SK-N-SH (cell line): ENCODE results near the gene LTV1. TPM values are rescaled to one million over a fixed set of nuclear protein-coding genes. Genes with fewer than 3 reads are reported as not detected.
"Not testable (repeated sequence)": the region's sequence is repeated elsewhere in the genome, so short reads cannot be mapped to it uniquely, and the experiment has no call there.

ENCODE experiments used
- CTCF ChIA-PET: fragments of 300-600, 350-600 bp; formaldehyde crosslinking; extraction: SDS; loops from one replicate; lab custom pipeline; 2021; lab: Yijun Ruan, JAX
- POLR2A ChIA-PET: fragments of 350-600 bp; sonication (Branson Sonifier 250); formaldehyde crosslinking; extraction: SDS; loops from one replicate; lab custom pipeline; 2020; ENCODE audit warnings: antibody characterized with exemption, inconsistent platforms; lab: Yijun Ruan, JAX
- DNase-seq: peaks from one replicate; pipeline ENCODE4 v3.0.0; 2012
- H2AFZ ChIP-seq: fragments of 200-600 bp; sonication (generic); 2 replicates; pipeline ENCODE4 v1.8.1; 2016; ENCODE audit warnings: antibody characterized with exemption, mild to moderate bottlenecking, low read depth
- H3F3A ChIP-seq: fragments of 200-600 bp; sonication (generic); replicated peaks from 2 replicates; pipeline ENCODE3; 2016; ENCODE audit warnings: antibody characterized with exemption, mild to moderate bottlenecking; ENCODE audit not compliant: insufficient read depth
- H3K27ac ChIP-seq, 2 experiments: fragments of 200-500 bp in 1 of 2; fragments of 200-600 bp in 1 of 2; sonication (Bioruptor generic) in 1 of 2; sonication (generic), shearing (Covaris generic) in 1 of 2; 2 replicates each; pipeline versions ENCODE4 v1.5.1 to v1.6.1; 2014 to 2016; ENCODE audit warnings: low read depth in 2 of 2, inconsistent platforms in 1 of 2, low read length in 1 of 2, mild to moderate bottlenecking in 1 of 2, mixed read lengths in 1 of 2
- H3K27me3 ChIP-seq: fragments of 200-600 bp; sonication (generic), shearing (Covaris generic); 2 replicates; pipeline ENCODE4 v1.6.1; 2016; ENCODE audit warnings: mixed run types; ENCODE audit not compliant: insufficient read depth
- H3K36me3 ChIP-seq, 2 experiments: fragments of 200-500 bp in 1 of 2; fragments of 200-600 bp in 1 of 2; sonication (Bioruptor generic) in 1 of 2; sonication (generic) in 1 of 2; replicated peaks in 1 of 2; 2 replicates each; pipeline versions ENCODE3 to v1.5.1; 2014 to 2016; ENCODE audit warnings: low read length in 1 of 2, mild to moderate bottlenecking in 1 of 2; ENCODE audit not compliant: insufficient read depth in 2 of 2, control insufficient read depth in 1 of 2
- H3K4me1 ChIP-seq, 2 experiments: fragments of 200-500 bp in 1 of 2; fragments of 200-600 bp in 1 of 2; sonication (Bioruptor generic) in 1 of 2; sonication (generic), shearing (Covaris generic) in 1 of 2; 2 replicates each; pipeline versions ENCODE4 v1.5.1 to v1.6.1; 2014 to 2016; ENCODE audit warnings: low read depth in 1 of 2, low read length in 1 of 2, mixed run types in 1 of 2; ENCODE audit not compliant: insufficient read depth in 2 of 2, control insufficient read depth in 1 of 2
- H3K4me2 ChIP-seq: fragments of 200-600 bp; sonication (generic), shearing (Covaris generic); 2 replicates; pipeline ENCODE4 v1.6.1; 2017; ENCODE audit warnings: mixed run types
- H3K4me3 ChIP-seq, 2 experiments: fragments of 200-500 bp in 1 of 2; fragments of 200-600 bp in 1 of 2; sonication (Bioruptor generic) in 1 of 2; sonication (generic), shearing (Covaris generic) in 1 of 2; 2 replicates each; pipeline versions ENCODE4 v1.5.1 to v1.8.1; 2014 to 2016; ENCODE audit warnings: low read depth in 2 of 2, inconsistent platforms in 1 of 2, low read length in 1 of 2, mild to moderate bottlenecking in 1 of 2, mixed read lengths in 1 of 2, moderate library complexity in 1 of 2
- H3K79me2 ChIP-seq: fragments of 200-600 bp; sonication (generic); 2 replicates; pipeline ENCODE4 v1.8.1; 2017; ENCODE audit warnings: mild to moderate bottlenecking; ENCODE audit not compliant: insufficient read depth
- H3K9ac ChIP-seq: fragments of 200-600 bp; sonication (generic); 2 replicates; pipeline ENCODE4 v1.6.1; 2017; ENCODE audit warnings: mixed run types
- H3K9me2 ChIP-seq: fragments of 200-600 bp; sonication (generic); 2 replicates; pipeline ENCODE4 v1.6.1; 2017; ENCODE audit warnings: mixed run types
- H3K9me3 ChIP-seq: fragments of 200-600 bp; sonication (generic); 2 replicates; pipeline ENCODE4 v1.6.1; 2017; ENCODE audit warnings: mixed run types, mild to moderate bottlenecking, moderate library complexity
- H4K20me1 ChIP-seq: fragments of 200-600 bp; sonication (generic); 2 replicates; pipeline ENCODE4 v1.6.1; 2017; ENCODE audit warnings: mild to moderate bottlenecking, mixed run types; ENCODE audit not compliant: insufficient read depth
- CHD2 ChIP-seq: fragments of 150-350 bp; IDR thresholded peaks from 2 replicates; pipeline ENCODE4 v1.6.1; 2018; ENCODE audit warnings: low read length; ENCODE audit not compliant: partially characterized antibody
- CTCF ChIP-seq: fragments of 200-600 bp; sonication (generic); IDR thresholded peaks from 2 replicates; pipeline ENCODE4 v1.6.1; 2017; ENCODE audit warnings: antibody characterized with exemption, mild to moderate bottlenecking, moderate library complexity
- ELF1 ChIP-seq: IDR thresholded peaks from 2 replicates; pipeline ENCODE4 v1.4.0; 2012
- FOXM1 ChIP-seq: IDR thresholded peaks from 2 replicates; pipeline ENCODE4 v1.4.0; 2012; ENCODE audit warnings: low read depth, mild to moderate bottlenecking
- GABPA ChIP-seq: IDR thresholded peaks from 2 replicates; pipeline ENCODE4 v1.4.0; 2012; ENCODE audit warnings: low read depth, mild to moderate bottlenecking
- MAX ChIP-seq: IDR thresholded peaks from 2 replicates; pipeline ENCODE4 v1.4.0; 2012; ENCODE audit warnings: low read depth
- MXI1 ChIP-seq: IDR thresholded peaks from 2 replicates; pipeline ENCODE4 v1.6.1; 2012; ENCODE audit warnings: mild to moderate bottlenecking, low read depth, low read length, improper control_type of control experiment
- PBX3 ChIP-seq: IDR thresholded peaks from 2 replicates; pipeline ENCODE4; 2012
- POLR2AphosphoS5 ChIP-seq: IDR thresholded peaks from 2 replicates; pipeline ENCODE4 v1.6.1; 2012; ENCODE audit warnings: low read depth, low read length
- SIN3A ChIP-seq: IDR thresholded peaks from 2 replicates; pipeline ENCODE4 v1.6.1; 2012; ENCODE audit warnings: low read depth, mild to moderate bottlenecking, low read length, moderate library complexity, borderline replicate concordance
- TAF1 ChIP-seq: IDR thresholded peaks from 2 replicates; pipeline ENCODE4 v1.6.1; 2012; ENCODE audit warnings: low read depth, mild to moderate bottlenecking, low read length, moderate library complexity, borderline replicate concordance
- TCF12 ChIP-seq: IDR thresholded peaks from 2 replicates; pipeline ENCODE4 v1.4.0; 2012
- TEAD4 ChIP-seq: IDR thresholded peaks from 2 replicates; pipeline ENCODE4 v1.4.0; 2012; ENCODE audit warnings: mild to moderate bottlenecking, borderline replicate concordance; ENCODE audit not compliant: insufficient read depth
- USF1 ChIP-seq: IDR thresholded peaks from 2 replicates; pipeline ENCODE4 v1.4.0; 2012; ENCODE audit warnings: low read depth, borderline replicate concordance
- ZBTB33 ChIP-seq: IDR thresholded peaks from 2 replicates; pipeline ENCODE4 v1.4.0; 2012; ENCODE audit warnings: low read depth, borderline replicate concordance
- WGBS: methylation state at CpG from one replicate; pipeline ENCODE4 v1.1.6; 2017; ENCODE audit warnings: low lambda C conversion rate; 5-methylcytosine and 5-hydroxymethylcytosine counted together
- polyA plus RNA-seq, 3 experiments: library from polyadenylated mRNA; depleted of rRNA; stranded (reverse); fragments of >200 nt; gene quantifications; 2 replicates each; pipeline ENCODE4 v1.2.3, GENCODE V29; 2012

The LTV1 gene
- polyA plus RNA-seq (2012; rRNA removed) = 19.4 and 20.6 TPM in 2 replicates
- 24.9 and 41.3 TPM in 2 replicates for polyA plus RNA-seq (2012; cell fraction: cytosol; rRNA removed)
- 13.2 and 25.5 TPM in 2 replicates for polyA plus RNA-seq (2012; cell fraction: nucleus; rRNA removed)

GRCh38 chr6:143842902-143843676 is at the start of gene LTV1:
TSS of gene LTV1 (plus strand) at chr6:143843338. CDS start at chr6:143843478, 140 bp downstream.
- CTCF ChIA-PET = interaction anchor here (0.8 to 2.3 kb wide), 3 partner anchors 142 to 268 kb away, joined by 3 to 15 read pairs (median 4); no protein-coding TSS in a partner anchor
- H3K9me2 ChIP-seq = no peaks in the 10 kb centered on the region
- H3K4me2 ChIP-seq = peak within 1 kb of the TSS; percentile 87
- POLR2A ChIA-PET = interaction anchor here (0.8 to 1.6 kb wide), 6 partner anchors 17 to 268 kb away, joined by 3 to 5 read pairs (median 3); partner anchors contain the start of gene PLAGL1
- peaks cover 0 to 3% of the 10 kb centered on the region in 2 experiments; a peak in 2 of 4 replicates for H3K4me1 ChIP-seq
- H3K36me3 ChIP-seq = peaks cover 35% of the 10 kb centered on the region in 2 experiments
- H3K4me3 ChIP-seq = peak within 1 kb of the TSS; percentile 83 to 97
- H3K27ac ChIP-seq = peak within 1 kb of the TSS; percentile 81 to 86
- WGBS = under 1% methylated on average over 27 of the region's 64 CpGs
- peak within 1 kb of the TSS; percentile 85 for H2AFZ ChIP-seq
- H3K9ac ChIP-seq = peak within 1 kb of the TSS; percentile 97
- no peaks in the 10 kb centered on the region for H4K20me1 ChIP-seq
- H3K79me2 ChIP-seq = peaks cover 48% of the 10 kb centered on the region
- DNase-seq = peak; percentile 97
- no peaks in the 10 kb centered on the region for H3K27me3 ChIP-seq
- TF ChIP-seq CHD2 (peak; percentile 100), USF1 (0 out of 2 replicates have a peak, but pooled peaks have one; percentile 21), ELF1 (peak; percentile 54), ZBTB33 (peak; percentile 98), FOXM1 (0 out of 2 replicates have a peak, but pooled peaks have one; percentile 31), TCF12 (no peak), TAF1 (peak; percentile 66), PBX3 (no peak), MAX (peak; percentile 99), CTCF (no peak), POLR2AphosphoS5 (peak; percentile 92), SIN3A (peak; percentile 98), GABPA (peak; percentile 80), MXI1 (peak; percentile 99), TEAD4 (no peak)
- no peaks in the 10 kb centered on the region for H3K9me3 ChIP-seq
- H3F3A ChIP-seq = no peaks in the 10 kb centered on the region

GRCh38 chr6:143796551-143796950 is 46.6 kb upstream of the LTV1 start:
- H3K9me3 ChIP-seq, H3K79me2 ChIP-seq, H2AFZ ChIP-seq, CTCF ChIA-PET, H3K4me1 ChIP-seq, POLR2A ChIA-PET, H3K9me2 ChIP-seq, H3K27me3 ChIP-seq, H3K27ac ChIP-seq, H3K4me2 ChIP-seq, H4K20me1 ChIP-seq, H3F3A ChIP-seq, H3K36me3 ChIP-seq, H3K9ac ChIP-seq, H3K4me3 ChIP-seq, DNase-seq: not testable (repeated sequence)
- WGBS = 85% methylated on average over 2 of the region's 2 CpGs

GRCh38 chr6:143798487-143798886 is 44.7 kb upstream of the LTV1 start:
- H3K9ac ChIP-seq, POLR2A ChIA-PET, H3K4me1 ChIP-seq, H3K27me3 ChIP-seq, DNase-seq, H3K27ac ChIP-seq, H3K9me3 ChIP-seq, H3K4me3 ChIP-seq, H3K79me2 ChIP-seq, H2AFZ ChIP-seq, H3K36me3 ChIP-seq, H3F3A ChIP-seq, H3K9me2 ChIP-seq, H3K4me2 ChIP-seq, H4K20me1 ChIP-seq: not testable (repeated sequence)
- CTCF ChIA-PET = interaction anchor here (0.9 kb wide), 1 partner anchor 223 kb away, joined by 4 read pairs; no protein-coding TSS in a partner anchor
- 84% methylated on average over 3 of the region's 3 CpGs for WGBS
